Hematopoietic multipotent progenitor cell treated with erythropoietin and hydrocortisone succinate and interleukin-3 and kit ligand, for 17 days (in vitro differentiated cells): ENCODE measurements around the gene DYNC2I2.
A peak's percentile ranks its signal among the peaks of the same experiment; 100 is the strongest.
"Not testable (repeated sequence)": the region's sequence is repeated elsewhere in the genome, so short reads cannot be mapped to it uniquely, and the experiment has no call there.

Experiments
- DNase-seq: peaks from one replicate; pipeline ENCODE4 v3.0.0-alpha.2; 2015; ENCODE audit warnings: low spot score

Gene DYNC2I2

DNA sequence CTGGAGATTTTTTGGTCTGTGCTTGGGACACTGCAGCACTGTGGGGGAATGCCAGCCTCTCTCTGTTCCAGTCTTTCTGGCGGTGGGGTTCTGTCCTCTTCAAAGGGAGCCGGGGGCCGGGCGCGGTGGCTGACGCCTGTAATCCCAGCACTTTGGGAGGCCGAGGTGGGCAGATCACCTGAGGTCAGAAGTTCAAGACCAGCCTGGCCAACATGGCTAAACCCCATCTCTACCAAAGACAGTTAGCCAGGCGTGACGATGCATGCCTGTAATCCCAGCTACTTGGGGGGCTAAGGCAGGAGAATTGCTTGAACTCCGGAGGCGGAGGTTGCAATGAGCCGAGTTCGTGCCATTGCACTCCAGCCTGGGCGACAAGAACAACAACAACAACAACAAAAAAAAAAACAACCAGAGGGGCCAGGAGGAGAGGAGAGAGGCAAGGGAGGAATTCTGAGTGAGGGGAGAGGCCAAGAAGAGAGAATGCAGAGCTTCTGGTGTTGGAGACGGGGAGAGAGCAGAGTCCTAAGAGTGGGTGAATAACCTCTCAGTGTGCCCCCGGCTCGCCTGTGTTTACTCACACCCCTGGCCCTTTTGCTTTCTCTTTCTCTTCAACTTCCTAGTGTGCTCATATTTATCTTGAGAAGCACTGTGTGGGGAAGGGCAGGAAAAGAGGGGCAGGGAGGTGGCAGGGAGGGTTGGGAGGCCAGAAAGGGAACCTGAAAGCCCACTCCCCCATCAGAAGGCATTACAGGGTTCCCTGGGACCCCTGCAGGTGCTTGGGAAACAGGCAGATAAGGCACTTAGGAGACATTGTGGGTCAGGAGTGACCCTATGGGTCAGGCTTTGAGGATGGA lies 29.2 kb upstream of the DYNC2I2 start:
- DNase-seq: peak; percentile 38

GRCh38 chr9:128684325-128685199 lies 27.9 kb upstream of the DYNC2I2 start:
- no peak for DNase-seq

DNA sequence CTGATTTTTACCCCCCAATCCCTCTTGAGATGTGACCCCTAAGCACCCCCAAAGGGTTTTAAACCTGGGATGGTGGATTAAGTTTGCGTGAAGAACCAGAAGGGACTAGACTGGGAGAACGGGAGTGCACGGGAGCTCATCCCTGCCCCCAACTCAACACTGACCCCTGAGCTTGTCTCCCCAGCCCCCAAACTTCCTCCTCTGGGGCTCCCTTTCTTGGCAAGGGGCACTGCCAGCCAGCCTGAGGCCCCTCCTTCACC lies 27.3 kb upstream of the DYNC2I2 start:
- no peak for DNase-seq

DNA sequence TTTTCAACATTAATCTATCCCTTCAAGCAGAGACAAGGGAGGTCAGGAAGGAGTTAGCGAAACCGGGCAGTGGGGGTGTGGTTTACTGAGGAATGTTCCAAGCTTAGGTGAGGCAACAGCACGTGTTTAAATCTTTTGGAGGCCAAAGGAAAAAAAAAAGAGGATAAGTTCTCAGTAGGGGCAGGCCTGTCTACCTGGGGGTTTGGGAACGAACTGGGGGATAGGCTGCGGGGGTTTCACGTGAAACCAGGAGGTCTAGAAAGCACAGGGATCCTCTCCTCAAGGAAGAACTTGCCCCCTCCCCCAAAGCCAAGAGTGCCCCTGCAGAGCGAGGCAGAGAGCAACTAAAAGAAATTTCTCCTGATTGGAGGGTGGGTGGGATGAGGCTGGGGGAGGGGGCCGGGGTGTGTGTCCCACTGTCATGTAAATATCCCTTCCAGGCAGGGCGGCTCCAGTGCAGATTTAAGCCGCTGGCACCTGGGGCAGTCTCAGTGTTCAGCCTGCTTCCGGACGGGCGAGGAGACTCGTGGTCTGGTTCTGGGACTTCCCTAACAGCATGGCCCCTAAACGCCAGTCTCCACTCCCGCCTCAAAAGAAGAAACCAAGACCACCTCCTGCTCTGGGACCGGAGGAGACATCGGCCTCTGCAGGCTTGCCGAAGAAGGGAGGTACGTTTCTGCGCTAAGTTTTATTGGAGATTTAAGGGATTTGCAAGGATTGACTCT lies 26.9 kb upstream of the DYNC2I2 start:
- DNase-seq: no peak

DNA sequence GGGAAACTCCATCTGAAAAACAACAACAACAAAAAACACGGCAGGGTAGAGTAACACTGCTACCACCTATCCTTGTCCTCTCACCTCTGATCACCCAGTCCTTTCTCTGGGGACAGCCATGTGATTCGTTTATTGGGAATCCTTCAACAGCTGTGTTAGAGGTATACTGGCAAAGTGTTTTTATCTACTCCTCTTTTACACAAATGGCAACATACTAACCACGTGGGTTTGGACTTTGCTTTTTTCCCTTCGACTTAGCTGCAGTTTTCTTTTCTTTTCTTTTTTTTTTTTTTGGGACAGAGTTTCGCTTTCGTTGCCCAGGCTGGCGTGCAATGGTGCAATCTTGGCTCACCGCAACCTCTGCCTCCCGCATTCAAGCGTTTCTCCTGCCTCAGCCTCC lies 21.1 kb upstream of the DYNC2I2 start:
- DNase-seq: no peak

- DNase-seq: no peak
Observed at GRCh38 chr9:128675382-128675781, 18.7 kb upstream of the DYNC2I2 start.

- DNase-seq: no peak
Observed at GRCh38 chr9:128669786-128670185, 13.1 kb upstream of the DYNC2I2 start.

- not testable (repeated sequence) for DNase-seq
Observed at GRCh38 chr9:128666481-128666941, 9.9 kb upstream of the DYNC2I2 start.

DNA sequence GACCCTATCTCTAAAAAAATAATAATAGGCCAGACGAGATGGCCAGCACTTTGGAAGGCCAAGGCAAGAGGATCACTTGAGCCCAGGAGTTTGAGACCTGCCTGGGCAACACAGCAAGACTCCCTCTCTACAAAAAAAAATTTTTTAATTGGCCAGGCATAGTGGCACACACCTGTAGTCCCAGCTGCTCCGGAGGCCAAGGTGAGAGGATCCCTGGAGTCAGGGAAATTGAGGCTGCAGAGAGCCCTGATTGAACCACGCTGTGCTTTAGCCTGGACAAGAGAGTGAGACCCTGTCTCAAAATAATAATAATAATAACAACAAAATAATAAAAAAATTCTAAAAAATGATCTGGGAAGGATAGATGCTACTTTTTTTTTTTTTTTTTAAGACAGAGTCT lies 1.1 kb upstream of the DYNC2I2 start:
- no peak for DNase-seq

DNA sequence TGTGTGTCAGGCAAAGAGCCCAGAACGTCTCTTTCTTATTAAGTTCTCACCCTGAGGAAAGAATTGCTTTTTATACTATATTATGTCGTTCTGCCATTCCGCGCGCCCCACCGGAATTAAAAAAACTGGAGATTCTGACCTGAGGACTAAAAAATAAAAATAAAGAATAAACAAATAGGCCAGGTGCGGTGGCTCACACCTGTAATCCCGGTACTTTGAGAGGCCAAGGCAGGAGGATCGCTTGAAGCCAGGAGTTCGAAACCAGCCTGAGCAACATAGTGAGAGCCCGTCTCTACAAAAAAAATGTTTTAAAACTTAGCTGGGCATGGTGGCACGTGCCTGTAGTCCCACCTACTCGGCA lies 677 bp upstream of the DYNC2I2 start:
- no peak for DNase-seq

DNA sequence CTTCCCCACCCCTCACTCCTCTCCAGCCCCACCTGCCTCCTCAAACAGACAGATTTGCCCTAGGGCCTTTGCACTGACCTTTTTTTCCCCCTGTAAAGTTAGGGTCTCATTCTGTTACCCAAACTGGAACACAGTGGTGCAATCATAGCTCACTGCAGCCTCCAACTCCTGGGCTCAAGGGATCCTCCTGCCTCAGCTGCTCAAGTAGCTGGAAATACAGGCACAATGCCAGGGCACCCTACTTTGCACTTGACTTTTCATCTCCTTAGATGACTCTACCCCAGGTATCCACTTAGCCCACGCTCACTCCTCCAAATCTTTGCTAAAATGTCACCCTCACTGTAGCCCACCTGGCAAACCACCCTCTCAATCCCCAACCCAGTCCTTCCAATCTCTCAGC lies 2.2 kb downstream of the DYNC2I2 start:
- DNase-seq: no peak

DNA sequence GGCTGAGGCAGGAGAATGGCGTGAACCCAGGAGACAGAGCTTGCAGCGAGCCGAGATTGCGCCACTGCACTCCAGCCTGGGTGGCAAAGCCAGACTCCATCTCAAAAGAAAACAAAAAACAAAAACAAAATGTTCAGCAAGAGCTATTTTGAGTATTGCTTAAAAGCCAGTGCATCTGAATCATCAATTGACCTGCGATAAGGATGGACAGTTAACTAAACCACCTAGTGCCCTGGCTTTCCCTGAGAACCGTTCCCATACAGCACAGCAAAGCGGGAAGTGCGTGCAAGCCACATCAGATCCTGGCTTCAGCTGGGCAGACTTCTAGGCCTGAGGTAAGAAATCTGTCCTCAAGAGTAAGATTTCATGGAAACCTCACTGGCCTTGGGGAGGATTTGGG lies 2.7 kb downstream of the DYNC2I2 start:
- no peak for DNase-seq

DNA sequence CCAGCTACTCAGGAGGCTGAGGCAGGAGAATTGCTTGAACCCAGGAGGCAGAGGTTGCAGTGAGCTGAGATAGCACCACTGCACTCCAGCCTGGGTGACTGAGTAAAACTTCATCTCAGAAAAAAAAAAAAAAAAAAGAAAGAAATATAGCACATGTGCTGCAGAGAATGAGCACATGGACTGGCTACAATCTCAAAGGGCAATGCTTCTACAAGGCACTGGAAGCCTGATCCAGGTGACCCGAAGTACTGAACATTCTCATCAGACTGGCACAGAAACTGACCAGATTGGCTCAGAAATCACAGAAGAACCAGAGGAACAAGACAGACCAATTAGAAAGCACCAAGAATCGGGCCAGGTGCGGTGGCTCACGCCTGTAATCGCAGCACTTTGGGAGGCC lies 4.8 kb downstream of the DYNC2I2 start:
- no peak for DNase-seq

- DNase-seq: peak; percentile 63
Observed at GRCh38 chr9:128648206-128648605, 8.4 kb downstream of the DYNC2I2 start.

DNA sequence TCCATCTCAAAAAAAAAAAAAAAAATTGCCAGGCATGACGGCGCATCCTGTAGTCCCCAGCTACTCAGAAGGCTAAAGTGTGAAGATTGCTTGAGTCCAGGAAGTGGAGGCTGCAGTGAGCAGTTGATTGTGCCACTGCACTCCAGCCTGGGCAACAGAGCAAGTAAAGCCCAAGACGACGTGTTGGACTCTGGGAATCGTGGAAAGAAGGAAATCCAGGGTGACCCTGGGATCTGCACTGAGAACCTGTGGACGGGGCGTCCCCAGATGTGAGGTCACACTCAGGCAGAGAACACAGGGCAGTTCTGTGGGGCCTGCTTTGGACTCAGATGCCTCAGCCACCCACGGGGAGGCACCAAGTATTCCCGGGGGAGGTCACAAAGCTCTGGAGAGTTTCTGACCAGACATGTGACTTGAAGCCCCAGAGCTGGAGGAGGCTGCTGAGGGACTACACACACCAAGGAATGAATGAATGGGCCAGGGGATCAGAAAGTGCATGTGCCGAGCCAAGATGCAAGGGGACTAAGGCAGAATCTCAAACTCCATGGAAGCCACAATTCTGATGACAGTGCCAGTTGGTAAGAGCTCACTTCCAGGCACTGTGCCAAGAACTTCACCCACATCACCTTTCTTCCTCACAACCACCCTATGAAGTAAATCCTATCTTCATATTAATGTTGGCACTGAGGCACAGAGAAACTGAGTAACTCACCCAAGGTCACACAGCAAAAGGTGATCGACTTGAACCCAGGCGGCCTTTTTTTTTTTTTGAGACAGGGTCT lies 12.9 kb downstream of the DYNC2I2 start:
- no peak for DNase-seq

DNA sequence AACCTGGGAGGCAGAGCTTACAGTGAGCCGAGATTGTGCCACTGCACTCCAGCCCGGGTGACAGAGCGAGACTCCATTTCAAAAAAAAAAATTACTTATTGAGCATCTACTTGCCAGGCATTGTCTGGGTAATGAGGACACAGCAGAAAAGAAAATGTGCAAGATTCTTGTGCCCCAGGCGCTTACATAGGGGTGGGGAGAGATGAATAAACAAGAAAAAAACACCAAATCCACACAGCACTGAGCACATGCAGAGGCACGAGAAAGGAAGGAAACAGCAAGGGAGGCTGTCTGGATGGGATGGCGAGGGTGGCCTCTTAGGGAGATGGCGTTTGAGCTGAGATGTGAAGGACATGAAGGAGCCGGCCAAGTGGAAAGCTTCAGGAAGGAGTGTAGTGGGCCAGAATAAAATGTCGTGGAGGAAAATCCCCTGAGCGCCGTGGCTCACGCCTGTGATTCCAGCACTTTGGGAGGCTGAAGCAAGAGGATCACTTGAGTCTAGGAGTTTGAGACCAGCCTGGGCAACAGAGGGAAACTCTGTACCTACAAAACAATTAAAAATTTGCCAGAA lies 13.9 kb downstream of the DYNC2I2 start:
- no peak for DNase-seq

- no peak for DNase-seq
Observed at GRCh38 chr9:128640603-128641002, 16.0 kb downstream of the DYNC2I2 start.

GRCh38 chr9:128638580-128638979 lies 18.1 kb downstream of the DYNC2I2 start:
- no peak for DNase-seq

DNA sequence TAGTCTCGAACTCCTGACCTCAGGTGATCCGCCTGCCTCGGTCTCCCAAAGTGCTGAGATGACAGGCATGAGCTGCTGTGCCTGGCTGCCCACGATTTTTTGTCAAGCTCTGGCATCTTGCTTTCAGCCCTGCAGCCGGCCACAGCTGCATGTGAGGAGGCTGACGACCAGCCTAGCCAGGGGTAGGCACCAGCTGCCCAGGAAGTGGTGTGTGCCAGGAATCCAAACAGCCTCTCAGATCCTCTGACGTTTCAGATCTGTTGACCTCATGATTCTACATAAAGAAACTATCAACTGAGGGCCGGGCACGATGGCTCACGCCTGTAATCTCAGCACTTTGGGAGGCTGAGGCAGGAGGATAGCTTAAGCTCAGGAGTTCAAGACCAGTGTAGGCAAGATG lies 19.0 kb downstream of the DYNC2I2 start:
- DNase-seq: no peak

DNA sequence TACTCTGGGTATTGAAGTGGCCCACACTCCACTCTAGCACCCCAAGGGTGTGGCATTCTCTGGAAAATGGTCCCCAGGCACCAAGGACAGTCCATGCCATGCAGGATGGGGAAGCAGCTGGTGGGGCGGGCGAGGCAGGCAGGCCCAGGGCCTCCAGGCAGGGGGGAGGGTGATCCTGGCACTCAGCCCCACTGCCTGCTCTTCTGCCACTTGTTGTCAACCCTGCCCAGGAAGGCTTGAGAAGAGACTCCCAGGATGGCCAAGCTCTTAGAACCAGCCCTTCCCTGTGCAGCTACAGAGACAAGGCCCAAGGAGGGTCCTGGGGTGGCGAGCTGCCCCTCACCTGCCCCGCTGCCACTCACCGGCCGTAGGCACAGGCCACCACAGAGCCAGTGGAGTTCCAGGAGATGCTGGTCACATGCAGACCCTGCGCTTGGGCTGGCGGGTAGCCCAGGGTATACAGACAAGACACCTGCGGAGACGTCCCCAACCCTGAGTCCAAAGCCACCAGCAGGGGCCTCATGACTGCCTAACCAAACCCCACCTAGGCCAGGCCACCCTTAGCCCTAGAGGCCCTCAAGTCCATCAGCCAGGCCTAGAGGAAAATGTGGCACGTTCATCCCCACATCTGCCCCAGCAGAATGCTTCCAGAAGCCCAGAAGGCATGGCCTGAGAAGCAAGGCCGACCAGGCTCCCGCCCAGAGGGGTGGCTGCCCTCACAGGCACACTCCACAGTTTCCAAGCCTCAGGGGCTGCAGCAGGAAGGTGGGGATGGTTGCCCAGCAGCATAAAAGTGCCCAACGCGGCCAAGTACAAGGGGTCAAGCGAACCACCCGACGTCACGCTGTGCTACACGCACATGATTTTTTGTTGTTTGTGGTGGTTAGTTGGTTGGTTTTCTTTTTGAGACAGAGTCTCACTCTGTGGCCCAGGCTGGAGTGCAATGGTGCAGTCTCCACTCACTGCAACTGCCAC lies 19.8 kb downstream of the DYNC2I2 start:
- DNase-seq: no peak

GRCh38 chr9:128636024-128636390 lies 20.6 kb downstream of the DYNC2I2 start:
- DNase-seq: no peak
